Stomach (tissue), 4 donors: ENCODE results near the gene C17orf58.

Experiments
- POLR2A ChIP-seq, 4 donors: fragments of 450-650 bp; IDR thresholded peaks; one replicate each; pipeline ENCODE4 v1.6.1; 2016; ENCODE audit warnings: antibody characterized with exemption in 4 of 4, control low read depth in 2 of 4, mild to moderate bottlenecking in 1 of 4, moderate library complexity in 1 of 4
- TF ChIP-seq, protein P1 (sequence below), 7 experiments: fragments of 450-650 bp in 4 of 7; fragments of 200-600 bp in 3 of 7; sonication (generic) in 3 of 7; IDR thresholded peaks; one replicate each; pipeline ENCODE4 v1.5.1; 2016 to 2019; ENCODE audit warnings: antibody characterized with exemption in 7 of 7, control low read depth in 2 of 7, mild to moderate bottlenecking in 1 of 7

DNA sequence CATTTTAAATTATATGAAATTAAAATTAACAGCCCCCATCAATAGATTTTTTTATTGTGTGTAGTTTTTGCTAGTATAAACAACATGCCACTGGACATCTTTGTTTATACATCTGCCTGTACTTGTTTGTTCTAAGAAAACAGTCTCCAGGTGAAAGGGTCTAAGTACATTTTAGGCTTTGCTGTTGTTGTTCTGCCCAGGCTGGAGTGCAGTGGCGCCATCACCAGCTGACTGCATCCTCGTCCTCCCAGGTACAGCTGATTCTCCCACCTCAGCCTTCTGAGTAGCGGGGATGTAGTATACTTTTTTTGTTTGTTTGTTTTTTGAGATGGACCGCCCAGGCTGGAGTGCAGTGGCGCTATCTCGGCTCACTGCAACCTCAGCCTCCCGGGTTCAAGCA, 25.5 kb downstream of the C17orf58 start:
- TF ChIP-seq, protein P1, sequence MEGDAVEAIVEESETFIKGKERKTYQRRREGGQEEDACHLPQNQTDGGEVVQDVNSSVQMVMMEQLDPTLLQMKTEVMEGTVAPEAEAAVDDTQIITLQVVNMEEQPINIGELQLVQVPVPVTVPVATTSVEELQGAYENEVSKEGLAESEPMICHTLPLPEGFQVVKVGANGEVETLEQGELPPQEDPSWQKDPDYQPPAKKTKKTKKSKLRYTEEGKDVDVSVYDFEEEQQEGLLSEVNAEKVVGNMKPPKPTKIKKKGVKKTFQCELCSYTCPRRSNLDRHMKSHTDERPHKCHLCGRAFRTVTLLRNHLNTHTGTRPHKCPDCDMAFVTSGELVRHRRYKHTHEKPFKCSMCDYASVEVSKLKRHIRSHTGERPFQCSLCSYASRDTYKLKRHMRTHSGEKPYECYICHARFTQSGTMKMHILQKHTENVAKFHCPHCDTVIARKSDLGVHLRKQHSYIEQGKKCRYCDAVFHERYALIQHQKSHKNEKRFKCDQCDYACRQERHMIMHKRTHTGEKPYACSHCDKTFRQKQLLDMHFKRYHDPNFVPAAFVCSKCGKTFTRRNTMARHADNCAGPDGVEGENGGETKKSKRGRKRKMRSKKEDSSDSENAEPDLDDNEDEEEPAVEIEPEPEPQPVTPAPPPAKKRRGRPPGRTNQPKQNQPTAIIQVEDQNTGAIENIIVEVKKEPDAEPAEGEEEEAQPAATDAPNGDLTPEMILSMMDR (IDR thresholded peaks at IDR 0.05) = no peak
- TF ChIP-seq POLR2A (IDR thresholded peaks at IDR 0.05) = no peak
